ENCODE measurements around the gene FGF1. TPM values are rescaled to one million over a fixed set of nuclear protein-coding genes. Genes with fewer than 3 reads are reported as not detected.
A peak's percentile ranks its signal among the peaks of the same experiment; 100 is the strongest.

FGF1 gene
- total and polyA plus RNA-seq, 2 donors from 2014 or later: 2.1 to 89.7 TPM

GRCh38 chr5:142645456-142645855, 40.4 kb downstream of the FGF1 start:
- Histone ChIP-seq H3K9me3 (ENCODE audit: control insufficient read depth in 2 of 3, insufficient read depth in 1 of 3, low read length in 3 of 3) (no peaks in the 10 kb centered on the region), H3K4me3 (ENCODE audit: low read length in 3 of 3) (no peak overlapping the region), H3K27me3 (ENCODE audit: control insufficient read depth, insufficient read depth, low read length) (no peaks in the 10 kb centered on the region), H3K4me1 (ENCODE audit: control insufficient read depth in 2 of 3, insufficient read depth in 2 of 3, low read depth in 1 of 3, low read length in 3 of 3) (no peaks in the 10 kb centered on the region), H3K27ac (ENCODE audit: low read depth in 2 of 2, low read length in 2 of 2) (no peak overlapping the region), H3K36me3 (ENCODE audit: control insufficient read depth in 2 of 3, insufficient read depth in 3 of 3, low read length in 3 of 3) (no peaks in the 10 kb centered on the region), H3K9ac (ENCODE audit: low read length in 3 of 3) (no peak overlapping the region)
- DNase-seq: no peak
- no peak for FAIRE-seq
- TF ChIP-seq CTCF (IDR thresholded peaks at IDR 0.05; ENCODE audit: borderline replicate concordance, extremely low read depth, insufficient read depth): no peak
- intact Hi-C loops (cut with DNase I): no loop called here

GRCh38 chr5:142644640-142645361, 41.1 kb downstream of the FGF1 start:
- Histone ChIP-seq H3K9ac (ENCODE audit: low read length in 3 of 3) (no peak overlapping the region), H3K4me3 (ENCODE audit: low read length in 3 of 3) (no peak overlapping the region), H3K9me3 (ENCODE audit: control insufficient read depth in 2 of 3, insufficient read depth in 1 of 3, low read length in 3 of 3) (no peaks in the 10 kb centered on the region), H3K4me1 (ENCODE audit: control insufficient read depth in 2 of 3, insufficient read depth in 2 of 3, low read depth in 1 of 3, low read length in 3 of 3) (no peaks in the 10 kb centered on the region), H3K27me3 (ENCODE audit: control insufficient read depth, insufficient read depth, low read length) (no peaks in the 10 kb centered on the region), H3K27ac (ENCODE audit: low read depth in 2 of 2, low read length in 2 of 2) (peak overlapping the region in 1 of 2 donors; percentile 3), H3K36me3 (ENCODE audit: control insufficient read depth in 2 of 3, insufficient read depth in 3 of 3, low read length in 3 of 3) (no peaks in the 10 kb centered on the region)
- intact Hi-C loops (cut with DNase I): no loop called here
- no peak for TF ChIP-seq CTCF (IDR thresholded peaks at IDR 0.05; ENCODE audit: borderline replicate concordance, extremely low read depth, insufficient read depth)
- FAIRE-seq (no peak), DNase-seq (no peak)

GRCh38 chr5:142644127-142644526, 41.8 kb downstream of the FGF1 start:
- Histone ChIP-seq H3K9ac (ENCODE audit: low read length in 3 of 3) (no peak overlapping the region), H3K27ac (ENCODE audit: low read depth in 2 of 2, low read length in 2 of 2) (peak overlapping the region in 1 of 2 donors; percentile 36)
- no peak for FAIRE-seq

More at GRCh38 chr5:142644127-142644526, 41.8 kb downstream of the FGF1 start:
- Histone ChIP-seq H3K4me3 (ENCODE audit: low read length in 3 of 3) (no peak overlapping the region), H3K4me1 (ENCODE audit: control insufficient read depth in 2 of 3, insufficient read depth in 2 of 3, low read depth in 1 of 3, low read length in 3 of 3) (no peaks in the 10 kb centered on the region), H3K36me3 (ENCODE audit: control insufficient read depth in 2 of 3, insufficient read depth in 3 of 3, low read length in 3 of 3) (no peaks in the 10 kb centered on the region), H3K27me3 (ENCODE audit: control insufficient read depth, insufficient read depth, low read length) (no peaks in the 10 kb centered on the region), H3K9me3 (ENCODE audit: control insufficient read depth in 2 of 3, insufficient read depth in 1 of 3, low read length in 3 of 3) (no peaks in the 10 kb centered on the region)
- DNase-seq: no peak
- intact Hi-C loops (cut with DNase I): no loop called here
- no peak for TF ChIP-seq CTCF (IDR thresholded peaks at IDR 0.05; ENCODE audit: borderline replicate concordance, extremely low read depth, insufficient read depth)
